NCI-H748 (cell line): ENCODE measurements around the gene PANK4.

Source experiments
- DNase-seq: peaks from one replicate; lab custom pipeline; 2025; ENCODE audit not compliant: unreplicated experiment; lab: John Stamatoyannopoulos, UW

PANK4 gene

GRCh38 chr1:2501041-2501819 lies 25.2 kb downstream of the PANK4 start:
- no peak for DNase-seq

DNA sequence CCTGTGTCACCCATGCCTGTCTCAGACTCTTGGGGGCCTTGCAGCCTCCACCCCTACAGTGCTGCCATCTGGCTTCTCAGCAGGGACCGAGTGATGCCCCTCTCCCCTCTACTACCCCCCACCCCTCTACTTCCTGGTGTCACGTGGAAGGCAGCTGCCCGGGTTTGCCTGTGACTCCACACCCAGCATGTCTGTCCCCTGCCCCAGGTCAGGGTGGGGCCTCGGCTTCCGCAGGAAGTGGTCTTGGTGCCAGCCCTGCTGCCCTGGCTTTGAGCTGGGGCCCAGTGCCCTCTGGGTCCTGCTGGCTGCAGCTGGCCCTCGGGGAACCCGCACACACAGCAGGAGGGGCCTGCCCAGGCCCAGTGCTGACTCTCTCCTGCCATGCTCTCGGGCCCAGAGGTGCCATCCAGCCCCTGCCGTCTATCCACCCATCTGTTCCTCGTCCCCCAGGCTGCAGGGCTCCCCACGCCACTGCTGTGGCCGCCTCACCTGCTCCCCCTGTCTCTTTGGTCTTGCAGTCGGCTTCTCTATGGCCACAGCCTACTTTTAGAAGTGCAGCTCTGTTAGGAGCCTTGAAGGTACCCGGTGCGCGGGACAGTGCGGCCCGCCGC lies 26.3 kb downstream of the PANK4 start:
- DNase-seq: no peak

DNA sequence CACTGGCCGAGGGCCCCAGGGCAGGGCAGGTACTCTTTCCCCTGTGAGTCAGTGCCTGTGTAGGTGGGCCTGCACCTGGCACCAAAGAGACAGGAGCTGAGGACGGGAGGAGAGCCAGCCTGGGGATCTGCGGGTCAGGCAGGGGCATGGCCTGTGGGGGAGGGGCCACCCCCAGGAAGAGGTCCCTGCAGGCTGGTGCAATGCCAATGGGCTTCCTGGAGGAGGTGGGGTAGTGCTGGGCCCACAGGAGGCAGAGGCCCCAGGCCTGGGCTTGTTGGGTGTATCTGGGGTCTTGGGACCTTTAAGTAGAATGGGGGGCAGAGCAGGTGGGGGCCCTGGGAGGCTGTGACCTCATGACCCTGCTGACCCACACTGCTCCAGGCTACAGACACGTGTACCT lies 27.1 kb downstream of the PANK4 start:
- no peak for DNase-seq

DNA sequence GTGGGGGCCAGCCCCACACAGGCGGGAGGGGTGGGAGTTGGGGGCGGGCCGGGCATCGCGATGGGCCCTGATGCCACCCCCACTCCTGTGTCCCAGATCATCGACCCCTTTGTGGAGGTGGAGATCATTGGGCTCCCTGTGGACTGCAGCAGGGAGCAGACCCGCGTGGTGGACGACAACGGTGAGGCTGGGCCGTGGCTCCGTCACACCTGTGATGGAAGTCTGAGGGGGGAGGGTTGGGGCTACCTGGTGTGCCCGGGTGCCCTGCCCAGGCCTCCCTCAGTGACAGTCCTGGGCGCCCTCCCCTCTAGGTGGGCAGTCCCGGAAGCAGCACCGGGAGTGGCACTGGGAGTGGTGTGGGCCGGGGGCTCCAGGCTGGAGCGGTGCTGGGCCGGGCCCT lies 27.7 kb downstream of the PANK4 start:
- no peak for DNase-seq

GRCh38 chr1:2497891-2498290 lies 28.5 kb downstream of the PANK4 start:
- DNase-seq: no peak

DNA sequence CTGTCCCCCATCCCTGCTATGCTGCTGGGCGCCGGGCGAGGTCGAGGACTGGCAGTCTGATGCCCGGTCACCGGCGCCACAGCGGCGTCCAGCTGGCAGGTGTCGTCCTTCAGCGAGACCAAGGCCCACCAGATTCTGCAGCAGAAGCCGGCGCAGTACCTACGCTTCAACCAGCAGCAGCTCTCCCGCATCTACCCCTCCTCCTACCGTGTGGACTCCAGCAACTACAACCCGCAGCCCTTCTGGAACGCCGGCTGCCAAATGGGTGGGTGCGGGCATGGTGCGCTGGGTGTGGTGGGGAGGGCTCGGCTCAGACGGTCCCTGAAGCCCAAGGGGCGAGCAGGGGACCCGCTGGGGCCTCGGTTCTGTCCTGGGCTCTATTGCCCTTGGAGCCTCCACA lies 29.6 kb downstream of the PANK4 start:
- DNase-seq: no peak

- no peak for DNase-seq
Observed at GRCh38 chr1:2496087-2496622, 30.2 kb downstream of the PANK4 start.

GRCh38 chr1:2495546-2495945 lies 30.9 kb downstream of the PANK4 start:
- DNase-seq: no peak

DNA sequence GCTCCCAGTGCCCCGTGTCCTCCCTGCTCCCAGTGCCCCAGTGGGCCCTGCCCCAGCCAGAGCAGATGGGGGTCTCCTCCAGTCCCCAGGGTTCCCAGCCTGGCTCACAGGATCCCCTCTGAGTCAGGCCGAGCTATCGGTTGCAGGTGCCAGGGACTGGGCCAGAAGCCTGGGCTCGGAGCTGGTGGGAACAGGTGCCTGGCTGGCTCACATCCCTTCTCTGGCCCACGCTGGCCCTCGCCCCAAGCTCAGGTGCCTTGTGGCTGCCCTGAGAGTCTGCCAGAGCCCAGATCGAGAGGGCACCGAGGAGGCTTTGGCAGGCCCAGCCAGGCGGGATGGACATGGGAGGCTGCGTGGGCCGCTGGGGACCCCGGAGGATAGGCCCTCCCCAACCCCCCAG lies 31.4 kb downstream of the PANK4 start:
- DNase-seq: no peak

- no peak for DNase-seq
Observed at GRCh38 chr1:2494323-2494693, 32.1 kb downstream of the PANK4 start.

DNA sequence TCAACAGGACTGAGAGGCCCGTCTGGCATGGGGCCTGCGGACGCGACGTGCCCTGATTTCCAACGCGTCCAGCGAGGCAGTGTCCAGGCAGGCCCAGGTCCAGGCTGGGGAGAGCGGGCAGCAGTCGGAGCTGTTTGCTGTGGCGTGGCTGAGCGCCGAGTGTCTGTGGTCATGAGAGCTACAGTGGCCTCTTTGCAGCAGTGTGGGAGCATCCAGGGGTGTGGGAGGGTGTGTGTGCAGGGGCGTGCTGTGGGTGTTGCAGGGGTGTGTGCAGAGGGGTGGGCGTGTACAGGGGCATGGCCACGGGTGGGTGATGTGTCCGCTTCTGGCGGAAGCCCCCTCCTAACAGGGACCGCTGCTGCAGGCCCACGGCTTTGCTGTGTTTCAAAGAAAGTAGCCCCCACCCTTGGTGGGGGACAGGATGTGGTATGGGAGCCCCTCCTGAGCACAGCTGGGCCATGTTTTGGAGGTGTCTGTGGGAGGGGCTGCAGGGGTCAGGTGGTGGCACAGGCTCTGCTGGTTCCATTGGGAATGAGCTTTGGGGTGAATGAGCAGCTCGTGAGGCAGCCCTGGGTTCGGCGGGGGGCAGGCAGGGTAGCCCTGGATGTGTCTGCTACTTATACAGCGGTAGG lies 32.6 kb downstream of the PANK4 start:
- DNase-seq: no peak

DNA sequence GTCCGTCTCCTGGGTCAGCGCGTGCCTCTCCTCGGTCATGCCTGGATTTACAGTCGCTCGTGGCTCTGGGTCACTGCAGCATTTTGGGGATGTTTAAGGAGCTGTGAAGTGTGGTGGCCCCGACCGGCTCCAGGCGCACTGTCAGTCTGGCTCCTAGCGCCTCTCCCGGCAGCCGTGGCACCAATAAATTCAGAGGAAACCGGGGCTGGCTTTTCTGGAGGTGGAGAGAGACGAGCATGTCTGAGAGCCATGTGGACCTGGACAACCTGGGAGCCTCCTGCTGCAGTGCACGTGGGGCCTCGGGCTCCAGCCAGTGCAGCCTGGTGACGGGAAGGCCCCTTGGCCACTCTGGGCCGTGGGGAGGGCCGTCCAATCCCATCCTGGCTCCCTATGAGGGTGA lies 33.2 kb downstream of the PANK4 start:
- no peak for DNase-seq

DNA sequence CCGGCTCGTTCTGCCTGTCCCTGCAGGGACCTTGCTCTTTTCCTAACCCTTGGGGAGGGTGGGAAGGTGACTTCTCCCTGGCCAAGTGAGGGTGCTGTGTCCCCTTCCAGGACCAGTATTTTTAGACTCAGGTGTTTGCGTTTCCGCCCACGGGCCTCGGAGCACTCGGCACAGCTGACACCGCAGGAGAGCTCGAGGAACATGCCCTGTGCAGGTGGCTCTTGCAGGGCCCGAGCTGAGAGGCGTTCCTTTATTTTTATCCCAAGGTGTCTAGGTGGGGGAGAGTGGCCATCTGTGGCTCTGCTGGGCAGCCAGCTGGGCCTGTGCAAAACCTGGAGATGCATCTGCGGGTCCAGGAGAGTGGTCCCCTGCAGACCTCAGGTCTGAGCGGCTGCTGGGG lies 34.3 kb downstream of the PANK4 start:
- DNase-seq: no peak

GRCh38 chr1:2489615-2490014 lies 36.8 kb downstream of the PANK4 start:
- DNase-seq: no peak

DNA sequence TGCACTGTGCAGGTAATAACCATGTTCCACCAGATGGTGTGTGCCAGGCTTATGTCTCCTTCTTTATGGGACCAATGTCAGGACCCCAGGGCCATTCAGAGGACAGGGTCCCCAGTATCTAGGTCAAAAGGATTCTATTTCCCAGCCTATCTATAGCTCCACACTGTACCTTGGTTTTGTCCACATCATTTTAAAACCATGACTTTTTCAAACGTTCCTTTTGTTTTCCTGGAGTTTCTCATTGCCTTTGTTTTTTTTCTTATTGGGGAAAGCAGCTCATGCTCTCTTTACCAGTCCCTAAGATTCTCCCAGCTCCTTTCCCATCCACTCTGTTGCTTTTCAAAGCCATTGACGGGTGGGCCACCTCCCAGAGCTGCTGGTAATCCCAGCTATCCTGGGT lies 37.7 kb downstream of the PANK4 start:
- DNase-seq: no peak

GRCh38 chr1:2486558-2486957 lies 39.8 kb downstream of the PANK4 start:
- no peak for DNase-seq

GRCh38 chr1:2486041-2486440 lies 40.4 kb downstream of the PANK4 start:
- DNase-seq: no peak

GRCh38 chr1:2483970-2484369 lies 42.4 kb downstream of the PANK4 start:
- DNase-seq: no peak

DNA sequence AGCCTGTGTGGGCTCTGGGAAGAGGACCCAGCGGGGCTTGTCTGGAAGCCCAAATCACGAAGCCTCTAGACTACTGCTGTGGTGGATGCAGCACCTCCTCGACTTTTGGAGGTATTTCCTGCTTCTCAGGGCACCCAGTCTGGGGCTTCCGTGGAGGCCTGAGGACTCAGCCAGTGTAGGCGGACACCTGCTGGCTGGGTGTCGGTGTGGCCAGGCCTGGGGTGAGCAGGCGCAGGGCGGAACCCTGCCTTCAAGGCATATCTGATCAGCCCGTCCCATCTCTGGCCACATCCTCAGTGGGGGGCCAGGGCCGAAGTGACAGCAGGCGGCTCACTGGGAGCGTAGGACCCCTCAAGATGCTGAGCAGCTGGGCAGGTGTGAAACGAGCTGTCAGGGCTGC lies 43.4 kb downstream of the PANK4 start:
- no peak for DNase-seq

DNA sequence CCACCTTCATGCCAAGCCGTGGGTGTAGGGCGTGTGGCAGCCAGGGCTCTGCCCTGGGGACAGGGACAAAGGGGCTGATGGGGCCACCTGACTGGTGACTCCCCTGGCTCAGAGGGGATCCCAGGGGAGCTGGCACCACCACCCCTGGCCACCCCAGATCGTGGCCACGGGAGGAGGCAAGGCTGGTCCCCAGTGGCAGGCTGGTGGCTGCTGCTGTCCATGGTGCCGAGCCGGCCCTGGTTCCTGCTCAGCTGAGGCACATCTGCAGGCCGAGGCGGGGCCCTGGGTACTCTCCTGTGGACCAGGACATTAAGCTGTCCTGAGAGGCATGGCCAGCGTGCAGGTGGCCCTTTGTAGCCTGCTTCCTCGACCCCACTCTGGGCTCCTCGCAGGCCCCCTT lies 43.8 kb downstream of the PANK4 start:
- no peak for DNase-seq

DNA sequence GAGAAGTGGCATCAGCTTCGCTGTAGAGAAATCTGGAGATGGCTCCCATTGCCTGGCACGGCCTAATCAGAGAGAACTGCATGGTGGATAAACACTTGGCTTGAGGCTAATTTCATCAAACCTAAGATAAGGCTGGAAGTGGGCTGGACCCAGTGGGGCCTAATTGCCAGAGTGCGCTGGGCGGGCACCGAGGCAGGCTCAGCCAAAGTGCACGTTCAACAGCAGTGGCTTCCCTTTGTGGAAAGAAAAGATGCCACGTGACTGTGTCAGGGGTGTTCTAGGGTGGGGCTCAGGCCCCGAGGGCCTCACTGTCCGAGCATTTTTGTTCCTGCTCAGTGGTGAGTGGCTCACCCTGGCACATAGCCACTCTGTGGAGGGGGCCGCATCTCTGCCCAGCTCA lies 44.5 kb downstream of the PANK4 start:
- no peak for DNase-seq

GRCh38 chr1:2480986-2481364 lies 45.4 kb downstream of the PANK4 start:
- no peak for DNase-seq
